ENCODE data around the gene ABCC5.
"Not testable (repeated sequence)": the region's sequence is repeated elsewhere in the genome, so short reads cannot be mapped to it uniquely, and the experiment has no call there.

The ABCC5 gene

DNA sequence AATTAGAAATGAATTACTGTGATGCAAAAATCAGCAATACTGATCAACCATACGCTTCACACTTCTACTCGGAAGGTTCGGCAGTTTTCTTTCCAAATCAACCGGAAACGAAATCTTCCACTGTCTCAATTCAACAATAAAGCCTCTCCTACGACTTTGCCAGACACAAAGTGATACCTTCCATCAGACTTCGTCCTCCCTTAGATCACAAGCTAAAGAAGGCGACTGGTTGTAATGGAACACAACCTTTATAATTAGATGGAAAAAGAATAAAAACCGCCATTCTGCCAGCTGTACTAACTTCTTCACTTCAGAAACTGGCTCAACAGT, 133.6 kb downstream of the ABCC5 start:
- no peak for DNase-seq

DNA sequence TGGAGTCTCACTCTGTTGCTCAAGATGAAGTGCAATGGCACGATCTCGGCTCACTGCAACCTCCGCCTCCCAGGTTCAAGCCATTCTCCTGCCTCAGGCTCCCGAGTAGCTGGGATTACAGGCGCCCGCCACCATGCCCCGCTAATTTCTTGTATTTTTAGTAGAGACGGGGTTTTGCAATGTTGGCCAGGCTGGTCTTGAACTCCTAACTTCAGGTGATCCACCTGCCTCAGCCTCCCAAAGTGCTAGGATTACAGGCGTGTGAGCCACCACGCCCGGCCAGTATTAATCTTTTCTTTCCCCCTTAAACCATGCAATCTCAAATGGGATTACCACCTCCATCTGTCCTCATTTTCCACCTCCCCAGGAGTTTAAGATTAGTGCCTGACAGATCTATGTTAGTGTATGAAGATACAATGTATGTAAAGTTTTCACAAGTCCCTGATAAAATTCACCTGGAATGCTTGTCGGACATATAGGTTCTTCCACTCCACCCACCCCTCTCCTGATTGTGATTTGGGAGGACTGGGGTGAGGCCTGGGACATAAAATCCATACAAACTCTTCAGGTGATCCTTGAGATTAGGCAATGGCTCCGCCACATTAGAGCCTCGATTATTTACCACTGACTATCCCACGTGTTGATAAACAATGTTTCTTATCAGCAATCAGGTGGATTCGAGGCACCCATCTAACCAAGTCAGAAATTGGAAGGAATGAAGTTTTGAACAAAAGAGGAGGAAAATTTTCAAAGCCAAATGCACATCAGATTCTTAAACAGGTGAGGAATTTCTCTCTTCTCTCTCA, 134.2 kb downstream of the ABCC5 start:
- DNase-seq: no peak

GRCh38 chr3:183880121-183880520, 137.6 kb downstream of the ABCC5 start:
- DNase-seq: no peak

GRCh38 chr3:183879243-183879642, 138.4 kb downstream of the ABCC5 start:
- DNase-seq: no peak

DNA sequence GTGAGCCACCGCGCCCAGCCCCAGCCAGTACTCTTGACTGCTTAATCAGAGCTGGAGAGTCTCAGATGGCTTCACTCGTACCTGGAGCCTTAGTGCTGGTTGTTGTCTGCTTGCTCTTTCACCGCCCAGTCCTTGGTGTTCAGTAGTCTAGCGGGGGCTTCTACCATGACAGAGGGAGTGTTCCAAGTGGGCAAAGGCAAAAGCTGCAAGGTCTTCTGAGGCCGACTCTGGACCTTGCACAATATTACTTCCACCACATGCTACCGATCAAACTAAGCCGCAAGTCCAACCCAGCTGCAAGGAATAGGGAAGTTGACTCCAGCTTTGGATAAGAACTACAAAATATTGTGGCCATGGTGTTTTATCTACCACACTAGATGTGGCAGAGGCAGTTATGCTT, 139.6 kb downstream of the ABCC5 start:
- no peak for DNase-seq

GRCh38 chr3:183877227-183877626, 140.5 kb downstream of the ABCC5 start:
- not testable (repeated sequence) for DNase-seq

- DNase-seq: no peak
Observed at GRCh38 chr3:183875411-183875810, 142.3 kb downstream of the ABCC5 start.

- no peak for DNase-seq
Observed at GRCh38 chr3:183873914-183874313, 143.8 kb downstream of the ABCC5 start.

DNA sequence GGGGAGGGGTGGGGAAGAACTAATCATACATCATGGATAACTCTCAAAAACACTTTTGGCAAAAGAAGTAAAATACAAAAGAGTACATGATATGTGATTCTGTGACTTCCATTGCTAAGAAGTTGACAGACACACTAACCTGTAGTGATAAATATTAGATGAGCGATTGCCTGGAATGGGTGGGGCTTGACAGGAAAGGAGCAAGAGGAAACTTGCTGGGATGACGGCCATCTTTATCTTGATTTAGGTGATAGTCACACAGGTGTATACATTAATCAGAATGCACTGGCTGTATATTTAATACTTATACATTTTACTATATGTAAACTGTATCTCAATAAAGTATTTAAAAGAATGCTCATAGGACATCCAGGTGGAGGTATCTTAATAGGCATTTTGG, 146.1 kb downstream of the ABCC5 start:
- no peak for DNase-seq

- no peak for DNase-seq
Observed at GRCh38 chr3:183870563-183870962, 147.1 kb downstream of the ABCC5 start.

Measured in NK-92 treated with Interleukin-12 subunit alpha and Interleukin-12 subunit beta, amount 100 ng/mL, for 24 hours (cell line).